K562 (cell line): Measurements from ENCODE around the gene EPB42. TPM values are rescaled to one million over a fixed set of nuclear protein-coding genes. Genes with fewer than 3 reads are reported as not detected.

Experiments
- ARID3A ChIP-seq: IDR thresholded peaks from 2 replicates; pipeline ENCODE4 v1.6.1; 2012; ENCODE audit warnings: low read depth, low read length, improper control_type of control experiment, borderline replicate concordance
- CTCF ChIP-seq, 3 experiments: IDR thresholded peaks in 2 of 3; conservative IDR thresholded peaks in 1 of 3; 2 replicates each; pipeline ENCODE4 v1.5.1; 2011 to 2012; ENCODE audit warnings: low read length in 3 of 3, mild to moderate bottlenecking in 3 of 3, control low read depth in 2 of 3, improper control_type of control experiment in 1 of 3, inconsistent platforms in 1 of 3, low read depth in 1 of 3, mixed read lengths in 1 of 3, moderate library complexity in 1 of 3; ENCODE audit not compliant: insufficient read depth in 2 of 3
- E2F8 ChIP-seq: fragments of 450-650 bp; IDR thresholded peaks from 2 replicates; pipeline ENCODE4 v1.7.1; 2018; ENCODE audit warnings: mild to moderate bottlenecking, low read depth; ENCODE audit not compliant: partially characterized antibody
- PURB ChIP-seq: sonication (generic); formaldehyde crosslinking; IDR thresholded peaks from 2 replicates; pipeline ENCODE4 v1.9.0; 2021; ENCODE audit warnings: low read depth, mild to moderate bottlenecking, missing genetic modification reagents
- RAD21 ChIP-seq, 2 experiments: fragments of 250-450 bp in 1 of 2; fragments of 450-650 bp in 1 of 2; sonication (Bioruptor Pico) in 1 of 2; formaldehyde crosslinking in 1 of 2; IDR thresholded peaks in 1 of 2; conservative IDR thresholded peaks in 1 of 2; 2 replicates each; pipeline versions ENCODE4 v1.4.0 to v1.8.0; 2020 to 2022; ENCODE audit warnings: mild to moderate bottlenecking in 2 of 2, moderate library complexity in 1 of 2
- REST ChIP-seq, 2 experiments: fragments of 450-650 bp; formaldehyde crosslinking in 1 of 2; IDR thresholded peaks; 2 replicates each; pipeline versions ENCODE4 v1.4.0 to v1.6.1; 2014 to 2020; ENCODE audit warnings: mild to moderate bottlenecking in 2 of 2, borderline replicate concordance in 1 of 2, low read depth in 1 of 2
- polyA plus RNA-seq, 8 experiments: library from polyadenylated mRNA; depleted of rRNA in 4 of 8; stranded (reverse) in 5 of 8; unstranded in 3 of 8; fragments of >200 nt; fragmentation: Nextera tagmentation in 2 of 8; fragmentation: Illumina TruSeq in 1 of 8; extraction: Ambion mirVana in 2 of 8; extraction: Trizol in 1 of 8; gene quantifications; 2 replicates each; pipeline versions ENCODE4 v1.2.1 to v1.2.3, GENCODE V29; 2011 to 2014; ENCODE audit warnings: inconsistent platforms in 1 of 8, missing spikeins in 1 of 8
- total RNA-seq, 7 experiments: library from RNA; depleted of rRNA in 6 of 7; stranded (reverse); fragments of >200 nt in 6 of 7; fragmentation: Illumina TruSeq in 2 of 7; extraction: Trizol in 2 of 7; gene quantifications; 2 replicates each; pipeline versions ENCODE4 v1.2.1 to v1.2.3, GENCODE V29; 2011 to 2021; ENCODE audit warnings: low replicate concordance in 1 of 7
- TF ChIP-seq, protein P1 (sequence below): fragments of 200-400 bp; formaldehyde crosslinking; IDR thresholded peaks from 2 replicates; pipeline ENCODE4 v1.6.1; 2017; ENCODE audit warnings: mild to moderate bottlenecking, low read depth, low read length, moderate library complexity

The EPB42 gene
- total and polyA plus RNA-seq, 9 of the 15 experiments (the other 6 are each of a cell fraction or from before 2014, with no cell fraction given) = 0.38 to 2.3 (median 1.4) TPM

DNA sequence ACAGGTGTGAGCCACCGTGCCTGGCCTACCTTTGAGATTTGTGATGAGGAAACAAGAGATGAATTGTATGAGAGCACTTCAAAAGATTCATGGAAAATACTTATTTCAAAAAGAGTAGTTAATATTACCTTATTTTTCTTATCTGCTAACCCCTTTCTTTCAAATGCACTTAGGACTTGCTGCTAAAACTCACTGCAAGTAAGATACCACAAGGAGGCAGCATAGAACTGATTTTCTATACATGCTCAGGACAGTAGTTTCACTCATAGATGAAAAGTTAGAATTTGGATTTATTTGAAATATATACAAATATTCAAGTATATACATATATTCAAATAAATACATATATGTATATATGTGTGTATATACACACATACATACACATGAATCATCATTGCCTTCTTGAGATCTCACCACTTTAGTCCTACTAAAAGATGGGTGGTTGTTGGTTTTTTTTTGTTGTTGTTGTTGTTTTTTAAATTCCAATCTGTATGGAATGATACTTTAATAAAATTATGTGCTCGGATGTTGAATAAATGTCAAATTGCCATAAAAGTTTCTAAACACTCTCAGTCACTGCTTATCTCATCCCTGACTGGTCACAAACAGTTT, 33.2 kb downstream of the EPB42 start (continued):
- TF ChIP-seq REST (IDR thresholded peaks at IDR 0.05; ENCODE audit: borderline replicate concordance) (peak; percentile 36; the same call in 1 of the 2 replicates), REST (CRISPR knock-in tag; IDR thresholded peaks at IDR 0.05; ENCODE audit: low read depth) (no peak), E2F8 (no peak), ARID3A (0 out of 2 replicates have a peak, but pooled peaks have one; percentile 35), RAD21 (CRISPR knock-in tag; conservative IDR thresholded peaks at IDR 0.05 in 1 of 2, IDR thresholded peaks at IDR 0.05 in 1 of 2) (peak; percentile 54 to 59), CTCF (IDR thresholded peaks at IDR 0.05 in 2 of 3, conservative IDR thresholded peaks at IDR 0.05 in 1 of 3; ENCODE audit: insufficient read depth in 2 of 3, low read depth in 1 of 3, low read length in 3 of 3) (peak; percentile 52 to 82 (median 58); a peak in 5 of 6 replicates), PURB (CRISPR knock-in tag) (no peak)
- TF ChIP-seq, protein P1, sequence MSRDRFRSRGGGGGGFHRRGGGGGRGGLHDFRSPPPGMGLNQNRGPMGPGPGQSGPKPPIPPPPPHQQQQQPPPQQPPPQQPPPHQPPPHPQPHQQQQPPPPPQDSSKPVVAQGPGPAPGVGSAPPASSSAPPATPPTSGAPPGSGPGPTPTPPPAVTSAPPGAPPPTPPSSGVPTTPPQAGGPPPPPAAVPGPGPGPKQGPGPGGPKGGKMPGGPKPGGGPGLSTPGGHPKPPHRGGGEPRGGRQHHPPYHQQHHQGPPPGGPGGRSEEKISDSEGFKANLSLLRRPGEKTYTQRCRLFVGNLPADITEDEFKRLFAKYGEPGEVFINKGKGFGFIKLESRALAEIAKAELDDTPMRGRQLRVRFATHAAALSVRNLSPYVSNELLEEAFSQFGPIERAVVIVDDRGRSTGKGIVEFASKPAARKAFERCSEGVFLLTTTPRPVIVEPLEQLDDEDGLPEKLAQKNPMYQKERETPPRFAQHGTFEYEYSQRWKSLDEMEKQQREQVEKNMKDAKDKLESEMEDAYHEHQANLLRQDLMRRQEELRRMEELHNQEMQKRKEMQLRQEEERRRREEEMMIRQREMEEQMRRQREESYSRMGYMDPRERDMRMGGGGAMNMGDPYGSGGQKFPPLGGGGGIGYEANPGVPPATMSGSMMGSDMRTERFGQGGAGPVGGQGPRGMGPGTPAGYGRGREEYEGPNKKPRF = no peak
